NOMO-1 (cell line): Measurements from ENCODE around the gene MINAR1.
"Not testable (repeated sequence)": the region's sequence is repeated elsewhere in the genome, so short reads cannot be mapped to it uniquely, and the experiment has no call there.

ENCODE experiments used
- DNase-seq, 2 experiments: peaks; one replicate each; lab custom pipeline; 2025; ENCODE audit not compliant: unreplicated experiment in 2 of 2; lab: John Stamatoyannopoulos, UW

The MINAR1 gene

DNA sequence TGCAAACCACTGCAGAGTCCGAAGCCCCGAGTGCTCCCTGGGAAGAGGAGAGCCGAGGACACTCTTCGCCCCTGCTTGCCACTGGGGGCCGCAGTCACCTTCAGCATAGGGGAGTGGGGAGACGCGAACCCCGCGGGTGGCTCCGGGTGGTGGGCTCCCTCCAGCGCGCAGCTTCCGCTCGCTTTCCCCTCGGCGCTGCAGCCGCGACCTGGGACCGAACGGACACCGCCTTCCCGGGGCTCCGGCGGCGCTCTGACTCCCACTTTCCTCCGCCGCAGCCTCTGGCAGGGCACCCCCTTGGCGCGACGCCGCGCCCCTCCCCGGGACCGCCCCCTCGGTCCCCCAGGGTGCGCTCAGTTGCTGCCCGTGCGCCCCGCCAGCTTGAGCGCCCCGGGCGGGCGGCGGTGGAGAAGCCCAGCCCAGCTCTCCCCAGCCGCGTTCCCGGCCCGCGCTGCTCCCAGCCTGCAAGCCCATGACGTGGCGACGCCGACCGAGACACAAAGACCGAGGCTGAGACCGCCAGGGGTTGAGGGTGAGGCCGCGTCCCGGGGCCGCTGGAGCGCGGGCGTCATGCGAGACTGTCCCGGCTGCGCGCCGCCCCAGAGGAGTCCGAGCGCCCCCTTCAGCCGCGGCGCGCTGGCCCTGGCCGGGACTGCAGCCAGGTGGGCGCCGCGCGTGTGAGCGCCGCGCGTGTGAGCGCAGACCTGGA, at the start of gene MINAR1:
Gene MINAR1 (plus strand): TSS at position 701 of the 709 bp plus-strand sequence. CDS start 23,812 bp downstream, outside the sequence.
- no peak for DNase-seq

DNA sequence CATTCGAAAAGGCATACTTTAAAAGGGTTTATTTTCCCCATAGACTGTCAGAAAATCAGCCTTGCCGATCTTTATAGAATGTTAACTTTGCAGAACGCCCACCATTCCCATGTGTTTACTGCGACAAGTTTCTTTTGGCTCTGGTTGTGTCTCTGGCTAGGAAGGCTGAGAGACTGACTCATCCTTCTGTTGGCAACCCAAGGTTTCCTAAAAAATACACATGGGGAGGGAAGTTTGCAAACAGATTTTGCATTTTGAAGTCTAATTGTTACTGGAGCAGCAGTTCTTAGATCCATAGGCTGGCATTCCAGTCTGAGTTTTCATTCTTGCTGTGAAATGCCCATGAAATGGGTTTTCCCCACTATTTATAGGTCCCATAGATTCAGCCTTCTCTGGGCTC, 37.9 kb upstream of the MINAR1 start:
- no peak for DNase-seq

DNA sequence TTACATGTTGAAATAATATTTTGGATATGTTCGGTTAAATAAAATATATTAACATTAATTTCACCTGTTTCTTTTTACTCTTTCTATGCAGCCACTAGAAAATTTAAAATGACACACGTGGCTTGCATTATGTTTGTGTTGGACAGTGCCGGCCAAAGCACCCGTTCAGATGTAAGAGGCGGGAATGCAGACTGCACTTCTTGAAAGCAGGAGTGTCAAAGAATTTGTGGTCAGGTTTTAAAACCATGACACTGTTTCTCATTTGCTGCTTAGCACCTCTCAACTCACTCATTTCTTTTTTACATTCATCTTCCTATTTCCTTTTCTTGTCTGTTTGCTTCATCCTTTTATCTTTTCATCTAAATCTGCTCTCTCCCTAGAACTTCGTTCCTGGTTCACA, 35.3 kb upstream of the MINAR1 start:
- no peak for DNase-seq

DNA sequence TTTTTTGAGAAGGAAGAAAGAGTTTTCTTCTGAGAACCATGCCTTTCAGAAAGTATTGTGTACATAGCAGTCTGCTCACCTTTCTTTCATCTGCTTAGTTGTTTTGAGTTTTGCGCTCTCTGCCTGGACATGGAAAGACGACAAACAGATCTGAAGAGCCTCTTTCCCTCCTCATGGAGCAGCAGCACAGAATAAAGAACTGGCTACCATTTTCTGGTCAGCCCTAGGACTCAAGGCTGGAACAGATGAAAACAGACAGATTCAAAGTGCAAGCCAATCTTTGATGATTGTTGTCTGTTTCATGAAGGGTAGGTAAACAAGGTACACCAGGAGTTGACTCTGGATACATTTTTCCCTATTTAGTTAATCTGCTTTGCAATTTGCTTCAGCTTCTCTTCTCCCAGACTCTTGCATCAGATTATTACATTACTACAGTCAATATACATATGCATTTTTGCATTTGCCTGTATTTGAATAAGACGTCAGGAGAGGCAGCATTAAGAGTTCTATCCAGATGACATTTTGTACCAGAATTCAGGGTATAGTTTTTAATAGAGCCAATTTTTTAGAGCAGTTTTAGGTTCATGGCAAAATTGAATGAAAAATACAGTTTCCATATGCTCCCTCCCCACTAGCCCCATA, 34.7 kb upstream of the MINAR1 start:
- DNase-seq = no peak

GRCh38 chr15:79399606-79400005, 32.5 kb upstream of the MINAR1 start:
- DNase-seq = no peak

DNA sequence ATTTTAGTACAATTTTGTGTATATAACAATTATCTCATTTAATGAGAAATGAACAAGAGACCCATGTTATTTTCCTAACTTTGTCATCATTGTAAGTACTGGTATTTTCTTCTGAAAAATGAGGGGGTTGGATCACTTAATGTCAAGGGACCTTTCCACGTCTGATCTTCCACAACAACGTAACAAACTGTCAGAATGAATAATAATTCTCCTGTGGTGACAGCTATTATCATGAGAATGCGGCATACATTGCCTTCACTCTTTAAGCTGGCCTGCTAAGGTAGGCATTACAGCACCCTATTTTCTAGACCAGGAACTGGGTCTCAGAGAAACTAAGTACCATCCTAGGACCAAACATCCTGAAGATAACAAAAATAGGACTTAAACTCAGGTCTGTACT, 31.5 kb upstream of the MINAR1 start:
- DNase-seq = no peak

DNA sequence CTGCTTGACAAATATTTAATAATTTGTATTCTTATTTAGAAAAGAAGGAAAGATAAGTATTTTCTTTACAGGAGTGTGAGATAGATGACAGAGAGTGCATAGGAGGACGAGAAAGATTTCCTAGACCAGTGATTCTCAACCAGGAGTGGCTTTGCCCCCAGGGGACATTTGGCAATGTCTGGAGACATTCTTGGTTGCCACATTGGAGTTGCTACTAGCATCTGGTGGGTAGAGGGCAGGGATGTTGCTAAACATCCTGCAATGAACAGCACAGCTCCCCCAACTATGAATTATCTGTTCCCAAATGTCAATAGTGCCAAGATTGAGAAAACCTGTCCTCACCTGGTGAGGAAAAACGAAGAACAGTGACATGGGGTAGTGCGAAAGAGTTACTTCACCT, 30.8 kb upstream of the MINAR1 start:
- DNase-seq = no peak

GRCh38 chr15:79402136-79402535, 30.0 kb upstream of the MINAR1 start:
- DNase-seq = no peak

GRCh38 chr15:79403501-79403900, 28.6 kb upstream of the MINAR1 start:
- no peak for DNase-seq

DNA sequence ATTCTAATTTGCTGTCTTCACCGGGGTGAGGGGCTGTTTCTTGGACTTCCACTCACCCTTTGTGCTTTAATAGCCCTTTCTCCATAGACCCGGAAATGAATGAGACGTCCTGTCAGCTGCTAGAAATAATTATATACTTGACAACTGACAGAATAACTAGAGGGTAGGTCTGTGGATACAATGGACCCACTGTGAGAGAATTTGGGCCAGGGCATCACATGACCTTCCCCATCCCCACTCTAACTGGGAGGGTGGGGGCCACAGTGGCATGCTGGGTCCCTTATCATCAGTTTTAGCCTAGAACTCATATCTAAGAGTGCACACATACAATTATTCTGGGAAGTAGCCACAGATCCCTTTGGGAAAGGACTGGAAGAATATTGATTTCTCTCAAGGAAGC, 25.9 kb upstream of the MINAR1 start:
- no peak for DNase-seq

DNA sequence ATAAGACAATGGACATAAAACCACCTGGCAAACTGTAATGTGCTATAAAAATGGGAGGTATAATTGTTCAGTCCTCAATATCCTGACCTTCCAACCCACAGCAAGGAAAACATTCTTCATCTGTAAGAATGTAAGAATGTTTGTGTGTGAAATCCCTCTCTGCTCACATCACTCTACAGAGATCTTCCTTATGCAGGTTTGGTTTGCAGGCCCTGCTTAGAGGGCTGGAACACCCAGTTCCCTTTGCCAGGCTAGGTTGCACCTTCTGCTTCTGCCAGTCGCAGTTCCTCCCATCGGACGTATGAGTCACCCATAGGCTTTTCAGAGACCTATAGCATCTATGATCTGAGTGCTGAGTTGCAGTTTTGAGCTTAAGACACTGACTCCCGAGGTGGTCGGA, 24.1 kb upstream of the MINAR1 start:
- no peak for DNase-seq

DNA sequence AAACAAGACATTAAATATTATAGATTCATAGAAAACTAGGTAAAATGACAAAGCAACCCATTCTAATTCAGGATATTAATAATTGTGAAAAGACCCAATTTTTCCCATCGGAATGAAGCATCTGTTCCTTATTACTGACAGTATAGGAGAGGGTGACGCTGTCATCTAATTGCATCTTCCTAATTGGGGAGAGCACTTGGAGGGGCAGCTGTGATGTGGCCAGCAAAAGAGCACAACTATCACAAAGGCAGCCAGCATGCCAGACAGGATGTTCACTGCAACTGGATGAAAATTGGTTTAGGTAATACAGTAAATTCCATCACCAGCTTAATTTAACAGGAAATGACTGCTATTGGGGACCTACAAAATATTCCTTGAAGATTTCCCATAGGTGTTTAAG, 21.9 kb upstream of the MINAR1 start:
- no peak for DNase-seq

DNA sequence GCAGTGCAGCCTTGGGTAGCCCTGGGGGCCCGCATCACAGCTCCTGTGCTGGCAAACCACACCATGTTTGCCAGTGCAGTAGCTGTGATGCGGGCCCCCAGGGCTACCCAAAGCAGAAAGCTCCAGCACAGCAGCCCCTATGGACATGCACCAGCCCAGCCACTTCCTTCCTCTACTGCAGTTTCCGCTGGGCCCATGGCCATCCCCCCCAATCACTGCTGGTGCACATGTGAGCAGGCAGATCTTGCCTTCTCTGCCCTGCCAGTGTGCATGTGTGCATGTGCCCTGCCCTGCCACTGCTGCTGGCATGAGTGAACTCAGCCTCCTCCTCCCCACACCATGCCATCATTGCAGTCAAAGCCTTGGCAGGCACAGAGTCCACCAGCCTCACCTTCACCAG, 20.1 kb upstream of the MINAR1 start:
- no peak for DNase-seq

DNA sequence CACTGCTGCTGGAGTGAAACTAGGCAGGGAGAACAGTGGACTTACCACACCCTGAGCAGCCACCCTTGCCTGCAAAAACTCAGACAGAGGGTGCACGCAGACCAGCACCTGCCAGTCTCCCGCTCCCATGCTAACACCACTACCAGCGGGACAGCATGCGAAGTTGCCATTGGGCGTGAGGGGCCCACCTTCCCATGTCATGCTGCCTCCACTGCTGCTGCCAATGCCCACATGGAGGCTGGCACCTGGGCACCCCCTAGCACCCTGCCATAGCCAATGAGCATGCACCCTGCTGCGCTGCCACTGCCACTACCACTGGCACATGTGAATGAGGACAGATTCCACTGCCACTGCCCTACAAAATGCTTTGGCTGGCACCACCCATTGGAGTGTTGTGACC, 19.7 kb upstream of the MINAR1 start:
- DNase-seq = no peak

DNA sequence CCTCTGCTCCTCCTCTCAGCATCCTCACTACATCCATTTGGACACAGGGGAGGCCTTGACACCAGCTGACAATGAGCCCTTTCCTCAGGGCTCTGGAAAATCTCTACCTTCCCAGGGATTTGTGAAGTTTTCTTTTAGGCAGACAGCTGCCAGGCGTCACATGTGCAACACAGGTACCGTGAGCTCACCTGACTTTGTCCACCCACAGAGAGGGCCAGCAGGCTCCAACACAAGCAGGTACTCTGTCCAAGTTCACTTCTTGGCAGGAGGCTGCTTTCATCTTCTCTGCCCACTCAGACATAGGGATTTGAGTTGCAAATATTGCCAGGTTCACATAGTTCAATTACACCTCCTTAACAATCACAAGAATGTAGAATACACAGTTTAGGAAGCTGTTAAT, 15.3 kb upstream of the MINAR1 start:
- no peak for DNase-seq

DNA sequence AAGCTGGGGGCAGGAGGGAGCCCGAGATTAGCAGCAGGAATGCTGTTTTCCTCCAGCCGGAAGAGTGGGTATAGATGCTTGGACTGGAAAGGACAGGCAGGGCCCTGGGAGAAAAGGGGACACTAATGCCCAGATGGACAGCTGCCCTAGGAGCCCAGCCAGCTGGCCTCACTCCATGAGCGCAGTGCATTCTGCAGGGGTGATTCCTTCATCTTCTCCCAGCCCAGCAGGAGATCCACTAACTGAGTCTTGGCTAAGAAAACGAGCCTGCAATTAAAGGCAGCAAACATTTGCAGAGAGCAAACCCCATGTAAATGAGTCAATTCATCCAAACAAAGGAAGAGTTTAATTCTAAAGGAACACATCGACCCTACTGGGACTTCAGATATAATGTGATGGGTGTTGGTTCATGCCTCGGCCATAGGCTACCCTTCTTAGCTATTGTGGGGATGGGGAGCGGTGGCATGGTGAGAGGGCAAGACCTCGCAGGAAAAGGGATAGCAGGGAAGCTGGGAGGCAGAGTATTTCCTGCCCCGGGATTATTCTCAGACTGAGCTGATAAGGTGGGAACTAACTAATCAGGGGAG, 13.3 kb upstream of the MINAR1 start:
- no peak for DNase-seq

GRCh38 chr15:79425591-79426295, 6.4 kb upstream of the MINAR1 start:
- DNase-seq = no peak

DNA sequence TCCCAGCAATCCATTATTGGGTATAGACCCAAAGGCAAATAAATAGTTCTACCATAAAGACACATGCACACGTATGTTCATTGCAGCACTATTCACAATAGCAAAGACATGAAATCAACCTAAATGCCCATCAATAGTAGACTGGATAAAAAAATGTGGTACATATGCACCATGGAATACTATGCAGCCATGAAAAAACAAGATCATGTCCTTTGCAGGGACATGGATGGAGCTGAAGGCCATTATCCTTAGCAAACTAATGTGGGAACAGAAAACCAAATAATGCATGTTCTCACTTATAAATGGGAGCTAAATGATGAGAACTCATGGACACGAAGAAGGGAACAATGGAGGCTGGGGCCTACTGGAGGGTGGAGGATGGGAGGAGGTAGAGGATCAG, 5.2 kb upstream of the MINAR1 start:
- not testable (repeated sequence) for DNase-seq

DNA sequence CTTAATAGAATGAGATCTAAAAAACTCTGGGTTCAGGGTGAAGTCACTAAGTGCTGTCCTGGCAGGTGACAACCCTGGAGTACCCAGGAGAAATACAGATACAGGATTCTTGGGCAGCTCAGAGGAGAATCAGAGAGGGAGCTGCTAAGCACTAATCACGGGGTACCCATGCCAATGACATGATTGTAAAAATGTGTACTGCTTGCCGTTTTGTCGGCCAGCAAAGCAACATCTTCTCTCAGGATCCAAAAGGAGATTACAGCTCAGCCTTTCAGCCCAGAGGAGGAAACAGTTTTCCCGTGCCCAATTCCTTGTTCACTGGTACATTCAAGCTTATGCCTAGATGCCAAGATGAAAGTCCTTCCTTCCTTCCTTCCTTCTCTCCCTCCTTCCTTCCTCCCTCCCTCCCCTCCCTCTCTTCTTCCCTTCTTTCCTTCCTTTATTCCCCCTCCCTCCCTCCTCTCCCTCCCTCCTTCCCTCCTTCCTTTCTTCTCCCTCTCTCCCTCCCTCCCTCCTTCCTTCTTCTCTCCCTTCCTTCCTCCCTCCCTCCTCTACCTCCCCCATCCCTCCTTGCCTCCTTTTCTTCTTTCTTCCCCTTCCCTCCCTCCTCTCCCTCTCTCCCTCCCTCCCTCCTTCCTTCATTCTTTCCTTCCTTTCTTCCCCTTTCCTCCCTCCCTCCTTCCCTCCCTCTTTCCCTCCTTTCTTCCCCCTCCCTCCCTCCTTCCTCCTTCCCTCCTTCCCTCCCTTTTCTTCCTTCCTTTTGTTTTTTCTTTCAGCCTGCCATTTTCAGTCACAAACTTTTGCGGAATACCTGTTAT, 4.1 kb upstream of the MINAR1 start:
- DNase-seq = no peak

DNA sequence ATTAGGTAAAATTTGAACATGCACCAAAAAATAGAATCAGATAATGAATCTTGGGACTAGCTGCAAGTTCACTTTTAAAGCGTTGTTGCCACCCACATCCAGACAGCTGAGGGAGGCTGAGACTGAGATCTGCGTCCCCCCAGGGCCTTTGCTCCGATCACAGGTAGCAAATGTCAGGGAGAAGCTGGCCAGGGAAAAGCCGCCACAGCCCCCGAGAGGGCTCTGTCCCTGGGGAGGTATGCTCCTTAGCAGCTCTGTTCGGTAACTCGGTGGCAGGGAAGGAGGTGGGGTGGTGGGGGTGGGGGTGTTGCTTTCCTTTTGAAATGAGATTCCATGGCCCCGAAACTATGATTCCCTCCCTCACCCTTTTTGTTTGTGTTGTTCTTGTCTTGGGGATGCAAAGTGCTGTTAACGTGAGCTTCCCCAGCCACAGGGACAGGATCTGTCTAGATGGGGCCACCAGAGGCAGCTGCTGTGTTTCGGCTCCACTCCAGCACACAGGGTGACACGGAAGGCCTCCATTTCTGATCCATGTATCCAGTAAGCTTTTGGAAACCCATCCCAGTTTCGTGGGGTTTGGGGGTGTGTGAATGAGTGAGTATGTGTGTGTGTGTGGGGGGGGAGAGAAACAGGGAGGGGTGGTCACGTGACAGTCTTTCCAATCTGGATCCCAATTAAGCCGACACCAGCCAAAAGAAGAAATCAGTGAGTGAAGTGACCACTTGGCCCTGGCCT, 1.1 kb upstream of the MINAR1 start:
- DNase-seq = no peak
